SK-N-SH treated with all-trans-retinoic acid at 6 μM for 48 hours (cell line): ENCODE measurements around the gene SMIM32.

ENCODE experiments used
- ATAC-seq: fragments of 200-7000 bp; cut with Tn5 transposase; 3 replicates; pipeline ENCODE4 v1.9.1; 2020; ENCODE audit warnings: mild to moderate bottlenecking, moderate library complexity
- ARNTL ChIP-seq: fragments of 450-650 bp; formaldehyde crosslinking; IDR thresholded peaks from 2 replicates; pipeline ENCODE4 v1.5.0; 2020; ENCODE audit warnings: low read depth, mild to moderate bottlenecking, moderate library complexity, borderline replicate concordance
- BACH2 ChIP-seq: fragments of 250-450 bp; sonication (Bioruptor Pico); IDR thresholded peaks from 2 replicates; pipeline ENCODE4 v1.9.0; 2021; ENCODE audit warnings: mild to moderate bottlenecking, borderline replicate concordance
- CSDC2 ChIP-seq: fragments of 250-450 bp; sonication (Bioruptor Pico); IDR thresholded peaks from 2 replicates; pipeline ENCODE4 v1.5.0; 2020; ENCODE audit warnings: mild to moderate bottlenecking, moderate library complexity
- CSRNP3 ChIP-seq: fragments of 250-450 bp; sonication (Bioruptor Pico); IDR thresholded peaks from 2 replicates; pipeline ENCODE4 v1.5.1; 2021; ENCODE audit warnings: mild to moderate bottlenecking, moderate library complexity
- ESRRG ChIP-seq: fragments of 250-450 bp; sonication (Bioruptor Pico); IDR thresholded peaks from 2 replicates; pipeline ENCODE4 v1.6.1; 2021; ENCODE audit warnings: mild to moderate bottlenecking
- GLIS3 ChIP-seq: fragments of 250-450 bp; sonication (Bioruptor Pico); IDR thresholded peaks from 2 replicates; pipeline ENCODE4 v1.5.0; 2020; ENCODE audit warnings: mild to moderate bottlenecking, moderate library complexity
- ISL1 ChIP-seq: fragments of 250-450 bp; sonication (Bioruptor Pico); IDR thresholded peaks from 2 replicates; pipeline ENCODE4 v2.1.2; 2022; ENCODE audit warnings: mild to moderate bottlenecking, moderate library complexity
- OSR1 ChIP-seq: fragments of 250-450 bp; sonication (Bioruptor Pico); IDR thresholded peaks from 2 replicates; pipeline ENCODE4 v1.8.0; 2022; ENCODE audit warnings: moderate library complexity, mild to moderate bottlenecking, inconsistent platforms
- POU6F1 ChIP-seq: fragments of 250-450 bp; sonication (Bioruptor Pico); IDR thresholded peaks from 2 replicates; pipeline ENCODE4 v1.8.0; 2021; ENCODE audit warnings: low read depth, mild to moderate bottlenecking, moderate library complexity, borderline replicate concordance
- PPARA ChIP-seq: fragments of 250-450 bp; sonication (Bioruptor Pico); IDR thresholded peaks from 2 replicates; pipeline ENCODE4 v1.5.0; 2020; ENCODE audit warnings: mild to moderate bottlenecking, borderline replicate concordance
- RARB ChIP-seq: fragments of 250-450 bp; sonication (Bioruptor Pico); IDR thresholded peaks from 2 replicates; pipeline ENCODE4 v1.8.0; 2021; ENCODE audit warnings: mild to moderate bottlenecking, moderate library complexity
- SNAI2 ChIP-seq: fragments of 250-450 bp; sonication (Bioruptor Pico); IDR thresholded peaks from 2 replicates; pipeline ENCODE4 v1.5.0; 2020; ENCODE audit warnings: mild to moderate bottlenecking, moderate library complexity
- TCF4 ChIP-seq: fragments of 250-450 bp; sonication (Bioruptor Pico); IDR thresholded peaks from 2 replicates; pipeline ENCODE4 v1.8.0; 2021; ENCODE audit warnings: mild to moderate bottlenecking, moderate library complexity, borderline replicate concordance
- TOX ChIP-seq: fragments of 250-450 bp; sonication (Bioruptor Pico); IDR thresholded peaks from 2 replicates; pipeline ENCODE4 v1.8.0; 2021; ENCODE audit warnings: mild to moderate bottlenecking, moderate library complexity, borderline replicate concordance
- TSHZ2 ChIP-seq: fragments of 250-450 bp; sonication (Bioruptor Pico); IDR thresholded peaks from 2 replicates; pipeline ENCODE4 v1.5.0; 2020; ENCODE audit warnings: mild to moderate bottlenecking, moderate library complexity
- ZC3H10 ChIP-seq: fragments of 250-450 bp; sonication (Bioruptor Pico); IDR thresholded peaks from 2 replicates; pipeline ENCODE4 v1.5.1; 2021; ENCODE audit warnings: mild to moderate bottlenecking, moderate library complexity
- ZFP3 ChIP-seq: fragments of 250-450 bp; sonication (Bioruptor Pico); IDR thresholded peaks from 2 replicates; pipeline ENCODE4 v1.5.0; 2020; ENCODE audit warnings: mild to moderate bottlenecking, moderate library complexity
- ZFP30 ChIP-seq: fragments of 450-650 bp; formaldehyde crosslinking; IDR thresholded peaks from 2 replicates; pipeline ENCODE4 v1.5.0; 2022; ENCODE audit warnings: mild to moderate bottlenecking, moderate library complexity
- ZNF565 ChIP-seq: fragments of 450-650 bp; formaldehyde crosslinking; conservative IDR thresholded peaks from 2 replicates; pipeline ENCODE4 v1.5.0; 2020; ENCODE audit warnings: low read depth, mild to moderate bottlenecking, moderate library complexity
- ZNF70 ChIP-seq: fragments of 450-650 bp; formaldehyde crosslinking; IDR thresholded peaks from 2 replicates; pipeline ENCODE4 v1.5.0; 2020; ENCODE audit warnings: mild to moderate bottlenecking, moderate library complexity
- ZNF8 ChIP-seq: fragments of 450-650 bp; formaldehyde crosslinking; IDR thresholded peaks from 2 replicates; pipeline ENCODE4 v1.5.0; 2020; ENCODE audit warnings: mild to moderate bottlenecking, moderate library complexity
- TF ChIP-seq, protein P1 (sequence below): fragments of 250-450 bp; sonication (Bioruptor Pico); IDR thresholded peaks from 2 replicates; pipeline ENCODE4 v1.8.0; 2020; ENCODE audit warnings: mild to moderate bottlenecking, moderate library complexity, borderline replicate concordance
- TF ChIP-seq, protein P2 (sequence below): fragments of 250-450 bp; sonication (Bioruptor Pico); IDR thresholded peaks from 2 replicates; pipeline ENCODE4 v1.5.1; 2020; ENCODE audit warnings: low read depth, mild to moderate bottlenecking, moderate library complexity

SMIM32 gene

GRCh38 chr5:136225796-136226195 is 32.8 kb upstream of the SMIM32 start:
- TF ChIP-seq, protein P1, sequence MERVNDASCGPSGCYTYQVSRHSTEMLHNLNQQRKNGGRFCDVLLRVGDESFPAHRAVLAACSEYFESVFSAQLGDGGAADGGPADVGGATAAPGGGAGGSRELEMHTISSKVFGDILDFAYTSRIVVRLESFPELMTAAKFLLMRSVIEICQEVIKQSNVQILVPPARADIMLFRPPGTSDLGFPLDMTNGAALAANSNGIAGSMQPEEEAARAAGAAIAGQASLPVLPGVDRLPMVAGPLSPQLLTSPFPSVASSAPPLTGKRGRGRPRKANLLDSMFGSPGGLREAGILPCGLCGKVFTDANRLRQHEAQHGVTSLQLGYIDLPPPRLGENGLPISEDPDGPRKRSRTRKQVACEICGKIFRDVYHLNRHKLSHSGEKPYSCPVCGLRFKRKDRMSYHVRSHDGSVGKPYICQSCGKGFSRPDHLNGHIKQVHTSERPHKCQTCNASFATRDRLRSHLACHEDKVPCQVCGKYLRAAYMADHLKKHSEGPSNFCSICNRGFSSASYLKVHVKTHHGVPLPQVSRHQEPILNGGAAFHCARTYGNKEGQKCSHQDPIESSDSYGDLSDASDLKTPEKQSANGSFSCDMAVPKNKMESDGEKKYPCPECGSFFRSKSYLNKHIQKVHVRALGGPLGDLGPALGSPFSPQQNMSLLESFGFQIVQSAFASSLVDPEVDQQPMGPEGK = no peak
- TF ChIP-seq TCF4 (CRISPR knock-in tag) (no peak), SNAI2 (CRISPR knock-in tag) (no peak), OSR1 (CRISPR knock-in tag) (no peak), ISL1 (CRISPR knock-in tag) (no peak), ZC3H10 (CRISPR knock-in tag) (no peak), PPARA (no peak), CSRNP3 (CRISPR knock-in tag) (no peak), ZNF565 (CRISPR knock-in tag) (no peak), ARNTL (no peak), ZNF70 (CRISPR knock-in tag) (no peak), GLIS3 (CRISPR knock-in tag) (no peak), CSDC2 (no peak), RARB (CRISPR knock-in tag) (no peak), TSHZ2 (CRISPR knock-in tag) (no peak), TOX (no peak), ESRRG (CRISPR knock-in tag) (no peak), BACH2 (CRISPR knock-in tag) (no peak), POU6F1 (no peak)
- TF ChIP-seq, protein P2, sequence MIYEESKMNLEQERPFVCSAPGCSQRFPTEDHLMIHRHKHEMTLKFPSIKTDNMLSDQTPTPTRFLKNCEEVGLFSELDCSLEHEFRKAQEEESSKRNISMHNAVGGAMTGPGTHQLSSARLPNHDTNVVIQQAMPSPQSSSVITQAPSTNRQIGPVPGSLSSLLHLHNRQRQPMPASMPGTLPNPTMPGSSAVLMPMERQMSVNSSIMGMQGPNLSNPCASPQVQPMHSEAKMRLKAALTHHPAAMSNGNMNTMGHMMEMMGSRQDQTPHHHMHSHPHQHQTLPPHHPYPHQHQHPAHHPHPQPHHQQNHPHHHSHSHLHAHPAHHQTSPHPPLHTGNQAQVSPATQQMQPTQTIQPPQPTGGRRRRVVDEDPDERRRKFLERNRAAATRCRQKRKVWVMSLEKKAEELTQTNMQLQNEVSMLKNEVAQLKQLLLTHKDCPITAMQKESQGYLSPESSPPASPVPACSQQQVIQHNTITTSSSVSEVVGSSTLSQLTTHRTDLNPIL (CRISPR knock-in tag) = no peak
- ATAC-seq = no peak

DNA sequence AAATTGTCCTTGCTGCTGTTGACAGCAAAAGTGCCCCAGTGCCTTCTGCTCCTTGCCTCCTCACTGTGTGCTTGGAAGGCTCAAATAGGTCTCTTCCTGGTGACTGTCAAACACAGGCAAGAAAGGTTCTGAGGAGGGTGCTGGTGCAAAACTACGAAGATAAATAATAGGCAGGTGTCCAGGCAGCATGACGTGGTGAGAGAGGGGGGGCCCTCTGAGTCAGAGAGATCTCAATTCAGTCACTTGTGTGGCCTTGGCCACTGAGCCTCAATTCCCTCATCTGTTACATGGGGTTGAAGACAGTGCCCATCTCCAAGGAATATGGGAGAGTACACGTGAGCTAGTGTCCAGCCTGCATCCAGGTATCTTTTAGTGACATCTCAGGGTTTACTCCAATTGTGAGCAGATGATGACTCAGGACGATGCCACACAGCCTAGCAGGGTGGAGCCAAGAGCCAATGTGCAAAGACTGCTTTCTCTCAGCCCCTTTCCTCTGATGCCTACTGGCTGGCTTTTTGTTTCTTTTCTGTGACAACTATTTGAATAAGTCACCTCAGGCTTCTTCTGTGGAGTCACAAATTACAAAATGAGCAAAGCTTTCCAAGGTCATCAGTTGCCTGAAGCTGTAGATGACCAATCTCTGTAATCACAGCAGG is 29.7 kb upstream of the SMIM32 start:
- peak; percentile 22; the same call in 1 of the 3 replicates for ATAC-seq
- no peak for TF ChIP-seq PPARA
- no peak for TF ChIP-seq ZC3H10 (CRISPR knock-in tag)
- TF ChIP-seq ZFP3 (CRISPR knock-in tag) = no peak
- TF ChIP-seq SNAI2 (CRISPR knock-in tag) = no peak
- TF ChIP-seq BACH2 (CRISPR knock-in tag) = no peak
- TF ChIP-seq, protein P1 = no peak
- TF ChIP-seq ESRRG (CRISPR knock-in tag) = no peak
- no peak for TF ChIP-seq ZNF565 (CRISPR knock-in tag)
- no peak for TF ChIP-seq GLIS3 (CRISPR knock-in tag)
- TF ChIP-seq ISL1 (CRISPR knock-in tag) = no peak
- TF ChIP-seq ZNF8 = no peak
- no peak for TF ChIP-seq POU6F1
- TF ChIP-seq CSRNP3 (CRISPR knock-in tag) = no peak
- TF ChIP-seq ZFP30 (CRISPR knock-in tag) = no peak
- no peak for TF ChIP-seq ARNTL
- no peak for TF ChIP-seq RARB (CRISPR knock-in tag)
- TF ChIP-seq, protein P2 (CRISPR knock-in tag) = no peak
- no peak for TF ChIP-seq ZNF70 (CRISPR knock-in tag)
